KMS-11 (cell line): ENCODE measurements around the gene ZNF543.

ENCODE experiments used
- H2AFZ ChIP-seq: fragments of 200-600 bp; sonication (generic); 2 replicates; pipeline ENCODE4 v1.6.1; 2016; ENCODE audit warnings: antibody characterized with exemption, mixed run types, low read depth
- H3K27ac ChIP-seq: fragments of 200-600 bp; sonication (generic); 2 replicates; pipeline ENCODE4 v1.6.1; 2016; ENCODE audit warnings: mild to moderate bottlenecking, mixed run types
- H3K27me3 ChIP-seq: fragments of 200-600 bp; sonication (generic); 2 replicates; pipeline ENCODE4 v1.6.1; 2017; ENCODE audit warnings: mild to moderate bottlenecking, low read depth, mixed run types, moderate library complexity; ENCODE audit not compliant: insufficient read depth
- H3K36me3 ChIP-seq: fragments of 200-600 bp; sonication (generic); 2 replicates; pipeline ENCODE4 v1.6.1; 2017; ENCODE audit warnings: mild to moderate bottlenecking, mixed run types; ENCODE audit not compliant: insufficient read depth
- H3K4me1 ChIP-seq: fragments of 200-600 bp; sonication (generic); 2 replicates; pipeline ENCODE4 v1.6.1; 2016; ENCODE audit warnings: mild to moderate bottlenecking, low read depth, mixed run types; ENCODE audit not compliant: poor library complexity, severe bottlenecking
- H3K4me2 ChIP-seq: fragments of 200-600 bp; sonication (generic); 2 replicates; pipeline ENCODE4 v1.7.0; 2016; ENCODE audit warnings: mild to moderate bottlenecking, mixed run types
- H3K4me3 ChIP-seq: fragments of 200-600 bp; sonication (generic); IDR thresholded peaks from 2 replicates; pipeline ENCODE4 v1.6.1; 2017; ENCODE audit warnings: low read depth, low read length, mixed read lengths; ENCODE audit not compliant: insufficient read depth
- H3K79me2 ChIP-seq: fragments of 200-600 bp; sonication (generic); 2 replicates; pipeline ENCODE4 v1.6.1; 2016; ENCODE audit warnings: low read depth, mixed run types; ENCODE audit not compliant: insufficient read depth
- H3K9ac ChIP-seq: fragments of 200-600 bp; sonication (generic); 2 replicates; pipeline ENCODE4 v1.6.1; 2016; ENCODE audit warnings: mild to moderate bottlenecking, mixed run types
- H4K20me1 ChIP-seq: fragments of 200-600 bp; sonication (generic); 2 replicates; pipeline ENCODE4 v1.6.1; 2016; ENCODE audit warnings: mild to moderate bottlenecking, mixed run types; ENCODE audit not compliant: insufficient read depth
- TF ChIP-seq, protein P1 (sequence below): fragments of 200-600 bp; sonication (generic); conservative IDR thresholded peaks from 2 replicates; pipeline ENCODE4 v1.6.1; 2017; ENCODE audit warnings: low read depth, mild to moderate bottlenecking, antibody characterized with exemption, low read length, moderate library complexity, mixed read lengths

ZNF543 gene

DNA sequence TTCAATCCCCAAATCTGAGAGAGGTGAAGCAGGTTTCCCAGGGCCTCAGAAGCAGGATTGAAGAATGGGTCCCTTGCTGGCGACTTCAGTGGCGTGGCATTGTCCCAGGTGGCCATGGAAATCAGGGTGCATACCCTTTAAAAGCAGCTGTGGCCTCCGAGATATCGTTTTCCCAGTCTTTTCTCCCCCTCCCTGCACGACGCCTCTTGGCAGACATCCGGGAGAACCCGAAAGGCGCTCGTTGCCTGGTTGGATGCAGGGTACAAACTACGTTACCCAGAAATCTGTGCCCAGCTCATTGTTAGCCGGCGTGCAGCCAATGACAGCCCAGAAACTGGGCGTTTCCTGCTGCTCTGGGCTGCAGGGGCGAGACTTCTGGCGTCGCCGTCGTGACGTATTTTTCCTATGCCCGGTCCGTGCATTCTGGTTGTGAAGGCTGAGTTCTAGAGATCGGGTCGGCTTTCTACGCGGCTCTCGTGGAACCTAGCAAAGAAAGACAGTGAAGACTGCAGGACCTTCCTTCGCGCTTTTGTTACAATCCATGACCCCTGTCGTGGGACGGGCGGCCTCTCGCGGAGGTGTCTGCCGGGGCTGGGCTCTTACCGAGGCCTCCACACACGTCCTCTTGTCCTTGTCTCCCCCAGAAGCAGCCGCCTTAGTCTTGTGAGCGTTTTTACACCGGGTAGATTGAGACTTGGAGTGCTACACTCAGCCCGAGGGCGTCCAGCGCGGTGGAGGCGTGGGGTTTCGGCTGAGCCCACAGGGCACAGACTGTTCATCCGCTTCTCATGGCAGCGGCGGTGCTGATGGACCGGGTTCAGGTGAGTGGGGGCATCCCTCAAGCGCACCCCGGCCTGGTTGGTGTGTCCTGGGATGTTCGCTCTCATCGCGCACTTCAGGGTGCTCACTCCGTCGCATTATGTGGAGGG is 30.9 kb downstream of the ZNF543 start, which contains the start of gene ZNF304:
ZNF304 (plus strand) TSS at position 395 of the 929 bp plus-strand sequence; CDS start at position 789, 394 bp downstream.
- no peaks in the 10 kb centered on the region for H3K27me3 ChIP-seq
- no peaks in the 10 kb centered on the region; the same call in 1 of the 2 replicates for H3K36me3 ChIP-seq
- no peaks in the 10 kb centered on the region; the same call in 1 of the 2 replicates for H3K79me2 ChIP-seq
- peak within 1 kb of the TSS; percentile 92 for H2AFZ ChIP-seq
- H3K4me1 ChIP-seq = peaks cover 5% of the 10 kb centered on the region
- no peaks in the 10 kb centered on the region for H4K20me1 ChIP-seq
- peak within 1 kb of the TSS; percentile 58; the same call in 1 of the 2 replicates for H3K9ac ChIP-seq
- peak within 1 kb of the TSS; percentile 67 for H3K4me2 ChIP-seq
- TF ChIP-seq, protein P1, sequence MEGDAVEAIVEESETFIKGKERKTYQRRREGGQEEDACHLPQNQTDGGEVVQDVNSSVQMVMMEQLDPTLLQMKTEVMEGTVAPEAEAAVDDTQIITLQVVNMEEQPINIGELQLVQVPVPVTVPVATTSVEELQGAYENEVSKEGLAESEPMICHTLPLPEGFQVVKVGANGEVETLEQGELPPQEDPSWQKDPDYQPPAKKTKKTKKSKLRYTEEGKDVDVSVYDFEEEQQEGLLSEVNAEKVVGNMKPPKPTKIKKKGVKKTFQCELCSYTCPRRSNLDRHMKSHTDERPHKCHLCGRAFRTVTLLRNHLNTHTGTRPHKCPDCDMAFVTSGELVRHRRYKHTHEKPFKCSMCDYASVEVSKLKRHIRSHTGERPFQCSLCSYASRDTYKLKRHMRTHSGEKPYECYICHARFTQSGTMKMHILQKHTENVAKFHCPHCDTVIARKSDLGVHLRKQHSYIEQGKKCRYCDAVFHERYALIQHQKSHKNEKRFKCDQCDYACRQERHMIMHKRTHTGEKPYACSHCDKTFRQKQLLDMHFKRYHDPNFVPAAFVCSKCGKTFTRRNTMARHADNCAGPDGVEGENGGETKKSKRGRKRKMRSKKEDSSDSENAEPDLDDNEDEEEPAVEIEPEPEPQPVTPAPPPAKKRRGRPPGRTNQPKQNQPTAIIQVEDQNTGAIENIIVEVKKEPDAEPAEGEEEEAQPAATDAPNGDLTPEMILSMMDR = no peak
- peak within 1 kb of the TSS; percentile 59 for H3K27ac ChIP-seq
- H3K4me3 ChIP-seq = no peak within 1 kb of the TSS

GRCh38 chr19:57351867-57352266 is 31.6 kb downstream of the ZNF543 start:
- Histone ChIP-seq H3K4me1 (peaks cover 5% of the 10 kb centered on the region), H4K20me1 (no peaks in the 10 kb centered on the region), H3K4me2 (peak overlapping the region; percentile 43), H3K27ac (no peak overlapping the region), H3K27me3 (no peaks in the 10 kb centered on the region), H3K36me3 (no peaks in the 10 kb centered on the region; the same call in 1 of the 2 replicates), H3K4me3 (no peak overlapping the region), H3K9ac (no peak overlapping the region), H2AFZ (peak overlapping the region; percentile 92), H3K79me2 (no peaks in the 10 kb centered on the region; the same call in 1 of the 2 replicates)
- TF ChIP-seq, protein P1 = no peak

DNA sequence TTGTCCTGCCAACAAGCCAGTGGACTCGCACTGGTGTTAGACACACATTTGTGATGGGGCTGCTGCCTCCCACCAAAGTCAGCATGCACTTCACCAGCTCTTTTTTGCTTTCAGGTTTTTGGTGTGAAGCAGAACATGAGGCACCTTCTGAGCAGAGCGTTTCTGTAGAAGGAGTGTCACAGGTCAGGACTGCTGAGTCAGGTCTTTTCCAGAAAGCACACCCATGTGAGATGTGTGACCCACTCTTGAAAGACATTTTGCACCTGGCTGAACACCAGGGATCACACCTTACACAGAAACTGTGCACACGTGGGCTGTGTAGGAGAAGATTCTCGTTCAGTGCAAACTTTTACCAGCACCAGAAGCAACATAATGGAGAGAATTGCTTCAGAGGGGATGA is 35.6 kb downstream of the ZNF543 start:
- H2AFZ ChIP-seq = no peak overlapping the region

GRCh38 chr19:57357406-57357805 is 37.1 kb downstream of the ZNF543 start:
- Histone ChIP-seq H3K4me1 (no peaks in the 10 kb centered on the region), H3K27me3 (no peaks in the 10 kb centered on the region), H2AFZ (no peak overlapping the region), H3K79me2 (no peaks in the 10 kb centered on the region; the same call in 1 of the 2 replicates), H3K4me2 (no peak overlapping the region), H3K27ac (no peak overlapping the region), H3K4me3 (no peak overlapping the region), H3K36me3 (no peaks in the 10 kb centered on the region; the same call in 1 of the 2 replicates), H3K9ac (no peak overlapping the region), H4K20me1 (no peaks in the 10 kb centered on the region)
- TF ChIP-seq, protein P1 = no peak

More for the DNA sequence above, 35.6 kb downstream of the ZNF543 start:
- Histone ChIP-seq H3K9ac (no peak overlapping the region), H3K79me2 (no peaks in the 10 kb centered on the region; the same call in 1 of the 2 replicates), H3K4me2 (no peak overlapping the region), H3K36me3 (no peaks in the 10 kb centered on the region; the same call in 1 of the 2 replicates), H3K4me3 (no peak overlapping the region), H3K27ac (no peak overlapping the region), H3K4me1 (peaks cover 5% of the 10 kb centered on the region), H4K20me1 (no peaks in the 10 kb centered on the region), H3K27me3 (no peaks in the 10 kb centered on the region)
- TF ChIP-seq, protein P1 = no peak
